Stimulated activated CD8-positive, alpha-beta memory T cell treated with anti-CD3 and anti-CD28 coated beads, Interleukin-12 subunit alpha, Interleukin-12 subunit beta, amount 100 ng/mL, for 1 hour (primary cell): ENCODE measurements around the gene CALN1.
"Not testable (repeated sequence)": the region's sequence is repeated elsewhere in the genome, so short reads cannot be mapped to it uniquely, and the experiment has no call there.

ENCODE experiments used
- DNase-seq: peaks from one replicate; pipeline ENCODE4 v3.0.0-alpha.2; 2020; ENCODE audit warnings: low read depth

The CALN1 gene

GRCh38 chr7:72412121-72412618 lies at the start of gene CALN1:
CALN1 (minus strand) TSS chr7:72412338.
- not testable (repeated sequence) for DNase-seq

- DNase-seq: no peak
Observed at GRCh38 chr7:72453471-72453870, 41.3 kb upstream of the CALN1 start.

- DNase-seq: no peak
Observed at GRCh38 chr7:72447465-72448204, 35.5 kb upstream of the CALN1 start.

- no peak for DNase-seq
Observed at GRCh38 chr7:72446591-72447462, 34.7 kb upstream of the CALN1 start.

- DNase-seq: no peak
Observed at GRCh38 chr7:72446131-72446530, 34.0 kb upstream of the CALN1 start.

GRCh38 chr7:72445580-72445979 lies 33.4 kb upstream of the CALN1 start:
- no peak for DNase-seq

- no peak for DNase-seq
Observed at GRCh38 chr7:72445075-72445474, 32.9 kb upstream of the CALN1 start.

- DNase-seq: no peak
Observed at GRCh38 chr7:72444026-72444776, 32.1 kb upstream of the CALN1 start.

- no peak for DNase-seq
Observed at GRCh38 chr7:72441791-72442190, 29.7 kb upstream of the CALN1 start.

GRCh38 chr7:72438491-72438890 lies 26.4 kb upstream of the CALN1 start:
- no peak for DNase-seq

GRCh38 chr7:72437610-72438009 lies 25.5 kb upstream of the CALN1 start:
- no peak for DNase-seq

GRCh38 chr7:72437061-72437585 lies 25.0 kb upstream of the CALN1 start:
- DNase-seq: no peak

GRCh38 chr7:72435925-72436480 lies 23.9 kb upstream of the CALN1 start:
- no peak for DNase-seq

GRCh38 chr7:72435366-72435765 lies 23.2 kb upstream of the CALN1 start:
- DNase-seq: no peak

- no peak for DNase-seq
Observed at GRCh38 chr7:72430531-72430930, 18.4 kb upstream of the CALN1 start.

GRCh38 chr7:72429316-72429715 lies 17.2 kb upstream of the CALN1 start:
- DNase-seq: no peak

- DNase-seq: no peak
Observed at GRCh38 chr7:72416846-72417245, 4.7 kb upstream of the CALN1 start.

- no peak for DNase-seq
Observed at GRCh38 chr7:72415586-72415985, 3.4 kb upstream of the CALN1 start.

GRCh38 chr7:72413886-72414285 lies 1.7 kb upstream of the CALN1 start:
- no peak for DNase-seq

- no peak for DNase-seq
Observed at GRCh38 chr7:72413290-72413689, 1.2 kb upstream of the CALN1 start.

- DNase-seq: no peak
Observed at GRCh38 chr7:72411419-72411818, 719 bp downstream of the CALN1 start.

- no peak for DNase-seq
Observed at GRCh38 chr7:72409638-72410015, 2.5 kb downstream of the CALN1 start.
